Measurements from ENCODE around the gene STRA6. TPM values are rescaled to one million over a fixed set of nuclear protein-coding genes. Genes with fewer than 3 reads are reported as not detected.

The STRA6 gene
- polyA plus RNA-seq, 1 of the 3 experiments (the other 2 are of a cell fraction) = 27.9 TPM

DNA sequence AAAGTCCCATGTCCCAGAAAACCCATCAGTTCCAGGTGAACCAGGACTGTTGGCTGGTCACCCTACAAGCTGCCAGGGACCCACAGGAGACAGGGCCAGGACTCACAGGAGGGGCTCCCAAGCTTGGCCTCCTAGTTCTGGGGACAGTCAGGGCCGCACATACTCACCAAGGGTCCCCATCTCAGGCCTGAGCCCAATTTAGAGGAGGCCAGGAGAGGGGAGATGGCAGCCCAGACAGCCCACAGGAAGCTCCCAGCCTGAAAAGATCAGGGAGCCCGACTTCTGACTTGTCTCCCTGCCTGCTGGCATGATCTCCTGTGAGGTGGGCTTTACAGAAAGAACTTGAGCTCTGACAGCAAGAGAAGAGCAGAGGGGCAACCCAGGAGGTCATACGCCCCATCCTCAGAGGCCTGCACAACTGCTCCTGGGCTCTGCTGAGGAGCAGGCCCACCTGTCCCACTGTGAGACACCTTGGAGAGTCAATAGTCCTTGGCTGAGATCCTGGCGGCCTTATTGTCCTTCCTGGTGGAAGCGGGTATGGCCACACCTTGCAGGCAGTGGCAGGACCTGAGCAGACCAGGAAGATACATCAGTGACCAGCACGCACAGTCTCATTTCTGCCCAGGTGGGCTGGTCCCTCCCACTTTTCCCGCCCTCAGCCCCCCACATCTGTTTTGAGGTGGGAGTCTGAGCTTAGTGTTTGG lies 31.6 kb downstream of the STRA6 start:
- DNase-seq = no peak
- Histone ChIP-seq H3K4me3 (ENCODE audit: low read depth in 2 of 2, low read length in 1 of 2) (no peak overlapping the region), H2AFZ (ENCODE audit: low read depth) (no peak overlapping the region), H3K9me2 (no peaks in the 10 kb centered on the region), H3F3A (replicated peaks; ENCODE audit: insufficient read depth) (no peaks in the 10 kb centered on the region), H4K20me1 (ENCODE audit: insufficient read depth) (no peaks in the 10 kb centered on the region), H3K79me2 (ENCODE audit: insufficient read depth) (no peaks in the 10 kb centered on the region), H3K4me1 (ENCODE audit: control insufficient read depth in 1 of 2, insufficient read depth in 2 of 2, low read depth in 1 of 2, low read length in 1 of 2) (peaks cover 14 to 50% of the 10 kb centered on the region in 2 experiments; a peak in 2 of 4 replicates), H3K36me3 (replicated peaks in 1 of 2; ENCODE audit: control insufficient read depth in 1 of 2, insufficient read depth in 2 of 2, low read length in 1 of 2) (no peaks in the 10 kb centered on the region), H3K4me2 (no peak overlapping the region), H3K9ac (no peak overlapping the region), H3K9me3 (no peaks in the 10 kb centered on the region), H3K27me3 (ENCODE audit: insufficient read depth) (no peaks in the 10 kb centered on the region), H3K27ac (ENCODE audit: low read depth in 2 of 2, low read length in 1 of 2) (no peak overlapping the region; a peak in 1 of 4 replicates)
- ChIA-PET POLR2A (interaction anchor here (1.1 to 2.9 kb wide), 6 partner anchors 15 to 151 kb away, joined by 3 to 11 read pairs (median 4); no protein-coding TSS in a partner anchor), CTCF (interaction anchor here (1.1 to 5.9 kb wide), 7 partner anchors 11 to 137 kb away, joined by 3 to 39 read pairs (median 6); no protein-coding TSS in a partner anchor)
- TF ChIP-seq ELF1 (IDR thresholded peaks at IDR 0.05) = no peak
- no peak for TF ChIP-seq POLR2AphosphoS5 (IDR thresholded peaks at IDR 0.05; ENCODE audit: low read depth, low read length)
- TF ChIP-seq, protein P1, sequence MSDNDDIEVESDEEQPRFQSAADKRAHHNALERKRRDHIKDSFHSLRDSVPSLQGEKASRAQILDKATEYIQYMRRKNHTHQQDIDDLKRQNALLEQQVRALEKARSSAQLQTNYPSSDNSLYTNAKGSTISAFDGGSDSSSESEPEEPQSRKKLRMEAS (IDR thresholded peaks at IDR 0.05; ENCODE audit: low read depth) = no peak
- TF ChIP-seq MXI1 (IDR thresholded peaks at IDR 0.05; ENCODE audit: low read depth, low read length) = no peak
- 77% methylated on average over 3 of the region's 7 CpGs for WGBS (ENCODE audit: low lambda C conversion rate)

DNA sequence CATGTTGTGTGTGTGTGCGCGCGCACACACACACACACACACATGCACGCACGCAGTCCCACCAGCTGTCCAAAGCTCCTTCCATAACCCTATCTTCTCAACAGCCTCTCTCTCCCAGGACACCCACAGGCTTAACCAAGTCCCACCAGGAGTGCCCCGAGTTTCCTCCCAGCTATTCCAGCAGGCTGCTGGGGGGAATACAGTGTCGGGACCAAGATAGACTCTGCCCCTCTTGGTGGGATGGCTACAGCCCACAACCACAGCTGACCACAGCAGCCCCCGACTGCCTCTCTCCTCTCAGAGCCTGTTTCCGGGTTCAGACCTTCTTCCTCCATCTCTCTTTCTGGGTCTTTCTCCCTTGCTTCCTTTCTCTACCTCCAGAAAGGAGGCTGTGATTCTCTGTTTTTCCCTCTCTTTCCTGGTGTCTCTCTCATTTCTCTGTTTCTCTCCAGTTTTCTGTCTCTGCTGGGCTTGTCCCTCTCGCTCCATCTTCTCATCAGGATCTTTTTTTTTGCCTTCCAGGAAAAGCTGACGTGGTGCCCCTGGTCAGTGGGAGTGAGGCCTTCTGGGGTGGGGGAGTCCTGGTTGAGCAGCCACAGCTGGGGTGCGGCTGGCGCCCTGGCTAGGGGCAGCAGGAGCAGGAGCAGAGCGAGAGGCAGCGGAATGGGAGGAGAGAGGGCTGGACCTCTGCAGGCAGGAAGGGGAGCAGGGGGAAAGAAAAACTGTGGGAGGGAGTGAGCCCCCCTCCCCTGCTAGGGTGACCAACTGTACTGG lies 32.3 kb downstream of the STRA6 start:
- ChIA-PET CTCF (interaction anchor here (0.9 to 5.9 kb wide), 5 partner anchors 11 to 138 kb away, joined by 4 to 39 read pairs (median 6); no protein-coding TSS in a partner anchor), POLR2A (interaction anchor here (1.1 to 2.9 kb wide), 5 partner anchors 14 to 152 kb away, joined by 3 to 11 read pairs (median 4); no protein-coding TSS in a partner anchor)
- H4K20me1 ChIP-seq (ENCODE audit: insufficient read depth) = no peaks in the 10 kb centered on the region
- no peaks in the 10 kb centered on the region for H3K27me3 ChIP-seq (ENCODE audit: insufficient read depth)
- peaks cover under 1% of the 10 kb centered on the region for H3F3A ChIP-seq (replicated peaks; ENCODE audit: insufficient read depth)
- 88% methylated on average over 15 of the region's 15 CpGs for WGBS (ENCODE audit: low lambda C conversion rate)
- no peaks in the 10 kb centered on the region for H3K36me3 ChIP-seq (replicated peaks in 1 of 2; ENCODE audit: control insufficient read depth in 1 of 2, insufficient read depth in 2 of 2, low read length in 1 of 2)
- no peak overlapping the region for H3K4me2 ChIP-seq
- H3K9me2 ChIP-seq = no peaks in the 10 kb centered on the region
- no peak overlapping the region for H2AFZ ChIP-seq (ENCODE audit: low read depth)
- H3K4me1 ChIP-seq (ENCODE audit: control insufficient read depth in 1 of 2, insufficient read depth in 2 of 2, low read depth in 1 of 2, low read length in 1 of 2) = peaks cover 14 to 42% of the 10 kb centered on the region in 2 experiments; a peak in 2 of 4 replicates
- no peak overlapping the region for H3K9ac ChIP-seq
- peak; percentile 46 for DNase-seq
- no peaks in the 10 kb centered on the region for H3K79me2 ChIP-seq (ENCODE audit: insufficient read depth)
- no peaks in the 10 kb centered on the region for H3K9me3 ChIP-seq
- peak; percentile 1 for TF ChIP-seq CHD2 (IDR thresholded peaks at IDR 0.05; ENCODE audit: low read length, partially characterized antibody)
- no peak for TF ChIP-seq FOSL2 (IDR thresholded peaks at IDR 0.05; ENCODE audit: borderline replicate concordance, low read depth)
- H3K4me3 ChIP-seq (ENCODE audit: low read depth in 2 of 2, low read length in 1 of 2) = no peak overlapping the region
- no peak overlapping the region; a peak in 1 of 4 replicates for H3K27ac ChIP-seq (ENCODE audit: low read depth in 2 of 2, low read length in 1 of 2)

DNA sequence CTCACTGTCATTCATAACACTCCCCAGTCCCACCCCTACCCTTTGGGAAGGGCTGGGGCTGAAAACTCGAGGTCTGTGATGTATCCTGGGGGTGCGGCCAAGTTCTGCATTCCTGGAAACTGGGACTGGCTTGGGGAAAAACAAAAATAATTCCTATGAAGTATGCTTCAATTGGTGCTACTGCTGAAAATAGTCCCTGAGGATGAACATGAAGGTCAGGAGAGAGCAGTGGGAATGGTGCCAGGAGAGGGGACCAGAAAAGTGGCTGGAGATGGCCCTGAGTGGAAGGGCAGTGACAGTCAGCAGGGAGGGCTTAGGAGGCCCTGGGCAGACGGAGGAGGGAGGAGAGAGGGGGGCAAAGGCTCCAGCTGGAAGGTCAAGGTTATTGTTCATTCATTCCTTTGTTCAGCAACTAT lies 33.9 kb downstream of the STRA6 start:
- H3F3A ChIP-seq (replicated peaks; ENCODE audit: insufficient read depth) = peaks cover 3% of the 10 kb centered on the region
- peaks cover 10 to 27% of the 10 kb centered on the region in 2 experiments; a peak in 2 of 4 replicates for H3K4me1 ChIP-seq (ENCODE audit: control insufficient read depth in 1 of 2, insufficient read depth in 2 of 2, low read depth in 1 of 2, low read length in 1 of 2)
- CTCF ChIA-PET = interaction anchor here (1.0 to 3.9 kb wide), 4 partner anchors 9 to 41 kb away, joined by 3 to 13 read pairs (median 5); no protein-coding TSS in a partner anchor
- 57% methylated on average over 3 of the region's 3 CpGs for WGBS (ENCODE audit: low lambda C conversion rate)
- H3K9me2 ChIP-seq = no peaks in the 10 kb centered on the region
- no peaks in the 10 kb centered on the region for H3K27me3 ChIP-seq (ENCODE audit: insufficient read depth)
- TF ChIP-seq, protein P2, sequence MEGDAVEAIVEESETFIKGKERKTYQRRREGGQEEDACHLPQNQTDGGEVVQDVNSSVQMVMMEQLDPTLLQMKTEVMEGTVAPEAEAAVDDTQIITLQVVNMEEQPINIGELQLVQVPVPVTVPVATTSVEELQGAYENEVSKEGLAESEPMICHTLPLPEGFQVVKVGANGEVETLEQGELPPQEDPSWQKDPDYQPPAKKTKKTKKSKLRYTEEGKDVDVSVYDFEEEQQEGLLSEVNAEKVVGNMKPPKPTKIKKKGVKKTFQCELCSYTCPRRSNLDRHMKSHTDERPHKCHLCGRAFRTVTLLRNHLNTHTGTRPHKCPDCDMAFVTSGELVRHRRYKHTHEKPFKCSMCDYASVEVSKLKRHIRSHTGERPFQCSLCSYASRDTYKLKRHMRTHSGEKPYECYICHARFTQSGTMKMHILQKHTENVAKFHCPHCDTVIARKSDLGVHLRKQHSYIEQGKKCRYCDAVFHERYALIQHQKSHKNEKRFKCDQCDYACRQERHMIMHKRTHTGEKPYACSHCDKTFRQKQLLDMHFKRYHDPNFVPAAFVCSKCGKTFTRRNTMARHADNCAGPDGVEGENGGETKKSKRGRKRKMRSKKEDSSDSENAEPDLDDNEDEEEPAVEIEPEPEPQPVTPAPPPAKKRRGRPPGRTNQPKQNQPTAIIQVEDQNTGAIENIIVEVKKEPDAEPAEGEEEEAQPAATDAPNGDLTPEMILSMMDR (IDR thresholded peaks at IDR 0.05) = no peak
- TF ChIP-seq, protein P3, sequence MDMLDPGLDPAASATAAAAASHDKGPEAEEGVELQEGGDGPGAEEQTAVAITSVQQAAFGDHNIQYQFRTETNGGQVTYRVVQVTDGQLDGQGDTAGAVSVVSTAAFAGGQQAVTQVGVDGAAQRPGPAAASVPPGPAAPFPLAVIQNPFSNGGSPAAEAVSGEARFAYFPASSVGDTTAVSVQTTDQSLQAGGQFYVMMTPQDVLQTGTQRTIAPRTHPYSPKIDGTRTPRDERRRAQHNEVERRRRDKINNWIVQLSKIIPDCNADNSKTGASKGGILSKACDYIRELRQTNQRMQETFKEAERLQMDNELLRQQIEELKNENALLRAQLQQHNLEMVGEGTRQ (IDR thresholded peaks at IDR 0.05; ENCODE audit: borderline replicate concordance, low read depth, low read length) = no peak
- no peak overlapping the region for H3K4me3 ChIP-seq (ENCODE audit: low read depth in 2 of 2, low read length in 1 of 2)
- no peaks in the 10 kb centered on the region for H4K20me1 ChIP-seq (ENCODE audit: insufficient read depth)
- POLR2A ChIA-PET = no interaction called here
- H2AFZ ChIP-seq (ENCODE audit: low read depth) = no peak overlapping the region
- no peaks in the 10 kb centered on the region for H3K79me2 ChIP-seq (ENCODE audit: insufficient read depth)
- H3K27ac ChIP-seq (ENCODE audit: low read depth in 2 of 2, low read length in 1 of 2) = no peak overlapping the region
- no peaks in the 10 kb centered on the region for H3K9me3 ChIP-seq
- H3K36me3 ChIP-seq (replicated peaks in 1 of 2; ENCODE audit: control insufficient read depth in 1 of 2, insufficient read depth in 2 of 2, low read length in 1 of 2) = no peaks in the 10 kb centered on the region
- DNase-seq = peak; percentile 35
- no peak overlapping the region for H3K9ac ChIP-seq
- no peak overlapping the region for H3K4me2 ChIP-seq
